Activated gamma-delta T cell treated with Interleukin-2 at 50 U/mL for 16 hours (primary cell): ENCODE measurements around the gene STC2.

Source experiments
- DNase-seq: peaks from one replicate; pipeline ENCODE4 v3.0.0-alpha.2; 2020

Gene STC2

GRCh38 chr5:173311818-173312585 is 16.2 kb downstream of the STC2 start:
- DNase-seq: no peak

- DNase-seq: no peak
Measured at GRCh38 chr5:173310861-173311785, 17.1 kb downstream of the STC2 start.

GRCh38 chr5:173310218-173310769 is 17.9 kb downstream of the STC2 start:
- no peak for DNase-seq

GRCh38 chr5:173309731-173310130 is 18.5 kb downstream of the STC2 start:
- DNase-seq: no peak

GRCh38 chr5:173308226-173308625 is 20.0 kb downstream of the STC2 start:
- DNase-seq: no peak

- no peak for DNase-seq
Measured at GRCh38 chr5:173307695-173308094, 20.5 kb downstream of the STC2 start.

GRCh38 chr5:173306695-173307094 is 21.5 kb downstream of the STC2 start:
- DNase-seq: no peak

- DNase-seq: no peak
Measured at GRCh38 chr5:173304591-173304988, 23.6 kb downstream of the STC2 start.

GRCh38 chr5:173303878-173304590 is 24.2 kb downstream of the STC2 start:
- no peak for DNase-seq

GRCh38 chr5:173302546-173303155 is 25.6 kb downstream of the STC2 start:
- DNase-seq: no peak

GRCh38 chr5:173301695-173302545 is 26.3 kb downstream of the STC2 start:
- no peak for DNase-seq

- no peak for DNase-seq
Measured at GRCh38 chr5:173300389-173301047, 27.7 kb downstream of the STC2 start.

GRCh38 chr5:173299820-173300219 is 28.4 kb downstream of the STC2 start:
- DNase-seq: no peak

GRCh38 chr5:173298213-173298926 is 29.8 kb downstream of the STC2 start:
- DNase-seq: no peak

GRCh38 chr5:173297813-173298212 is 30.4 kb downstream of the STC2 start:
- no peak for DNase-seq

- DNase-seq: no peak
Measured at GRCh38 chr5:173296737-173297676, 31.2 kb downstream of the STC2 start.

- DNase-seq: no peak
Measured at GRCh38 chr5:173295796-173296195, 32.4 kb downstream of the STC2 start.

GRCh38 chr5:173294673-173295320 is 33.4 kb downstream of the STC2 start:
- DNase-seq: no peak
